MM.1S (cell line): ENCODE measurements around the gene TMEM175.

Source experiments
- EZH2 ChIP-seq: fragments of 300-600 bp; sonication (generic); optimal IDR thresholded peaks from 2 replicates; pipeline ENCODE3; 2017; ENCODE audit warnings: low read depth, mild to moderate bottlenecking, antibody characterized with exemption, low read length, mixed read lengths
- EZH2phosphoT487 ChIP-seq: fragments of 300-600 bp; sonication (generic); IDR thresholded peaks from 2 replicates; pipeline ENCODE4 v1.6.1; 2018; ENCODE audit warnings: antibody characterized with exemption, low read length
- TF ChIP-seq, protein P1 (sequence below): fragments of 300-600 bp; sonication (generic); IDR thresholded peaks from 2 replicates; pipeline ENCODE4 v1.5.1; 2016; ENCODE audit warnings: antibody characterized with exemption, low read length, mixed read lengths

DNA sequence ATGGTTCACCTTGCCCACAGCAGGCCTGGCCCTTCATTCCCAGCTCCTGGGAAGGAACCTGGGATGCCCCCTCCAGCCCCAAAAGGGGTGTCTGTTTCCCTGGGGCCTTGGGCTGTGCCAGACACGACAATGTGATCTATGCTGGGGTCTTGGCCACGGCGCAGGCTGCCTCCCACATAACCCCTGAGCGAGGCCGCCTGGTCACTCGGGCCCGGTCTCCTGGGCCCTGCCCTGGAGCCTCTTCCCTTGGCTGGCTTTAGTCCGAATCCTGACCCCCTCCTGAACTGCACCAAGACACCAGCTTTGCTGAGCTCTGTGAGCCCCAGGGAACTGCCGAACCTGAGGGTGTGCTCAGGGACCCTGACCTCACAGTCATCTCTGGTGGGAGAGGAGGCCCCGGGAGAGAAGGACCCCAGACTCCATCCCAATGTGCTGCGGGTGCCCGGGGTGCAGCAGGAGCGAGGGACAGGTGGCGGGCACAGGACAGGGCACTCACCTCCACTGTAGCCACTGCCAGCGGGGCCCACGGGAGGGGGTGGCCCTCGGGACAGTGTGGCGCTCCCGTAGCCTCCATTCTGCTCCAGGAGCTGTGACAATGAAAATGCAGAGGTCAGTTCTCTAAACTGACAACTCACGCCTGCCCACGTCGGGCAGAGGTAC is 42.1 kb upstream of the TMEM175 start:
- TF ChIP-seq, protein P1, sequence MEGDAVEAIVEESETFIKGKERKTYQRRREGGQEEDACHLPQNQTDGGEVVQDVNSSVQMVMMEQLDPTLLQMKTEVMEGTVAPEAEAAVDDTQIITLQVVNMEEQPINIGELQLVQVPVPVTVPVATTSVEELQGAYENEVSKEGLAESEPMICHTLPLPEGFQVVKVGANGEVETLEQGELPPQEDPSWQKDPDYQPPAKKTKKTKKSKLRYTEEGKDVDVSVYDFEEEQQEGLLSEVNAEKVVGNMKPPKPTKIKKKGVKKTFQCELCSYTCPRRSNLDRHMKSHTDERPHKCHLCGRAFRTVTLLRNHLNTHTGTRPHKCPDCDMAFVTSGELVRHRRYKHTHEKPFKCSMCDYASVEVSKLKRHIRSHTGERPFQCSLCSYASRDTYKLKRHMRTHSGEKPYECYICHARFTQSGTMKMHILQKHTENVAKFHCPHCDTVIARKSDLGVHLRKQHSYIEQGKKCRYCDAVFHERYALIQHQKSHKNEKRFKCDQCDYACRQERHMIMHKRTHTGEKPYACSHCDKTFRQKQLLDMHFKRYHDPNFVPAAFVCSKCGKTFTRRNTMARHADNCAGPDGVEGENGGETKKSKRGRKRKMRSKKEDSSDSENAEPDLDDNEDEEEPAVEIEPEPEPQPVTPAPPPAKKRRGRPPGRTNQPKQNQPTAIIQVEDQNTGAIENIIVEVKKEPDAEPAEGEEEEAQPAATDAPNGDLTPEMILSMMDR = no peak
- no peak for TF ChIP-seq EZH2
- TF ChIP-seq EZH2phosphoT487 = no peak
